ENCODE results near the gene OSM.

GRCh38 chr22:30268331-30268730 lies 1.7 kb upstream of the OSM start:
- TF ChIP-seq CTCF (IDR thresholded peaks at IDR 0.05) = no peak
- no peak for TF ChIP-seq POLR2A (IDR thresholded peaks at IDR 0.05)
